Measurements from ENCODE around the gene MSN.

DNA sequence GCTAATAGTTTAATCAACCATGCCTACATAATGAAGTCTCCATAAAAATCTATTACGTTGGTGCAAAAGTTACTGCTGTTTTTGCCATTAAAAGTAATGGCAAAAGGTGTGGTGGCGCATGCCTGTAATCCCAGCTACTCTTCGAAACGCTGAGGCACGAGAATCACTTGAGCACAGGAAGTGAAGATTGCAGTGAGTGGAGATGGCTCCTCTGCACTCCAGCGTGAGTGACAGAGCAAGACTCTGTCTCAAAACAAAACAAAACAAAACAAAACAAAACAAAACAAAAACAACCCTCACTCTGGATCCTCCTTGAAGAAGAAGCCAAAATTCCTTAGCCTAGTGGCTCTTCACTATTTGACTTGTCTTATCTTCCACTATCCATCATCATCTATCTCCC, 78.0 kb downstream of the MSN start:
- TF ChIP-seq EZH2 (IDR thresholded peaks at IDR 0.05; ENCODE audit: insufficient read depth, poor library complexity, severe bottlenecking) = no peak
- no peak for TF ChIP-seq EZH2phosphoT487 (IDR thresholded peaks at IDR 0.05; ENCODE audit: insufficient read depth, low read depth)

Data from GM23248 (cell line).